ENCODE data around the gene RAD51B. TPM values are rescaled to one million over a fixed set of nuclear protein-coding genes. Genes with fewer than 3 reads are reported as not detected.

The RAD51B gene
- total and polyA plus RNA-seq, 2 of the 13 experiments (the other 11 are each of a cell fraction or from before 2014, with no cell fraction given) = 7.0 to 9.5 TPM

GRCh38 chr14:68316078-68316868, 496.7 kb downstream of the RAD51B start (continued):
- no peak for TF ChIP-seq SOX6 (IDR thresholded peaks at IDR 0.05)
- TF ChIP-seq SOX6 (CRISPR knock-in tag; IDR thresholded peaks at IDR 0.05) = peak; percentile 56
- peak; percentile 74; the same call in 1 of the 2 replicates for TF ChIP-seq AHDC1 (CRISPR knock-in tag; IDR thresholded peaks at IDR 0.05; ENCODE audit: borderline replicate concordance)
- TF ChIP-seq FOXA3 (CRISPR knock-in tag; IDR thresholded peaks at IDR 0.05) = peak; percentile 96
- TF ChIP-seq RBAK (CRISPR knock-in tag; IDR thresholded peaks at IDR 0.05) = no peak
- peak; percentile 56; the same call in 1 of the 2 replicates for TF ChIP-seq ZNF331 (CRISPR knock-in tag; IDR thresholded peaks at IDR 0.05)
- TF ChIP-seq NR2C2 (CRISPR knock-in tag; IDR thresholded peaks at IDR 0.05; ENCODE audit: borderline replicate concordance) = peak; percentile 31; the same call in 1 of the 2 replicates
- TF ChIP-seq, protein P1, sequence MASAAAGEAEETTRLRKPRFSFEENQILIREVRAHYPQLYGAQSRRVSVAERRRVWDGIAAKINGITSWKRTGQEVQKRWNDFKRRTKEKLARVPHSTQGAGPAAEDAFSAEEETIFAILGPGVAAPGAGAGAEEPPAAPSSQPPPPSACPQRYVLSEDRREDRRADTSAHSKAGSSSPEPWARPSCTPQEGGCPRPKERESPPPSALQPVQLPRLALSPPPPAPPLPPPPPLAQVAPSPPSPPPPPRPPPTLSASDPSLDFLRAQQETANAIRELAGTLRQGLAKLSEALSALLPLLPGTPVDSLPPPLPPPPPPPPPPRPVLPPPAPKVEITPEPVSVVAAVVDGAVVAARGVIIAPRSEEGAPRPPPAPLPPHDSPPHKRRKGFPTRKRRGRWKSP (CRISPR knock-in tag; IDR thresholded peaks at IDR 0.05) = 0 out of 2 replicates have a peak, but pooled peaks have one; percentile 27
- TF ChIP-seq FOXJ3 (CRISPR knock-in tag; IDR thresholded peaks at IDR 0.05; ENCODE audit: borderline replicate concordance) = peak; percentile 46; the same call in 1 of the 2 replicates
- TF ChIP-seq ZFP91 (CRISPR knock-in tag; IDR thresholded peaks at IDR 0.05; ENCODE audit: borderline replicate concordance) = no peak
- 0 out of 2 replicates have a peak, but pooled peaks have one; percentile 21 for TF ChIP-seq ERF (CRISPR knock-in tag; IDR thresholded peaks at IDR 0.05)
- TF ChIP-seq MIER3 (CRISPR knock-in tag; IDR thresholded peaks at IDR 0.05; ENCODE audit: borderline replicate concordance) = peak; percentile 34; the same call in 1 of the 2 replicates
- TF ChIP-seq FOXA1 (IDR thresholded peaks at IDR 0.05) = no peak
- peak; percentile 91 for TF ChIP-seq FOXA1 (CRISPR knock-in tag; IDR thresholded peaks at IDR 0.05)
- peak; percentile 57 for TF ChIP-seq GATAD2A (CRISPR knock-in tag; IDR thresholded peaks at IDR 0.05)
- TF ChIP-seq NR2F2 (IDR thresholded peaks at IDR 0.05; ENCODE audit: borderline replicate concordance, low read depth) = peak; percentile 82
- no peak for TF ChIP-seq DR1 (CRISPR knock-in tag; IDR thresholded peaks at IDR 0.05)
- TF ChIP-seq BCL3 (CRISPR knock-in tag; IDR thresholded peaks at IDR 0.05) = no peak
- 0 out of 2 replicates have a peak, but pooled peaks have one; percentile 19 for TF ChIP-seq REPIN1 (CRISPR knock-in tag; IDR thresholded peaks at IDR 0.05; ENCODE audit: borderline replicate concordance, low read depth)
- peak; percentile 68 for TF ChIP-seq HOXA3 (CRISPR knock-in tag; IDR thresholded peaks at IDR 0.05)
- TF ChIP-seq ZKSCAN8 (CRISPR knock-in tag; IDR thresholded peaks at IDR 0.05; ENCODE audit: borderline replicate concordance) = no peak; the same call in 1 of the 2 replicates

Data from HepG2 (cell line).